ENCODE results near the gene MRPL20.

DNA sequence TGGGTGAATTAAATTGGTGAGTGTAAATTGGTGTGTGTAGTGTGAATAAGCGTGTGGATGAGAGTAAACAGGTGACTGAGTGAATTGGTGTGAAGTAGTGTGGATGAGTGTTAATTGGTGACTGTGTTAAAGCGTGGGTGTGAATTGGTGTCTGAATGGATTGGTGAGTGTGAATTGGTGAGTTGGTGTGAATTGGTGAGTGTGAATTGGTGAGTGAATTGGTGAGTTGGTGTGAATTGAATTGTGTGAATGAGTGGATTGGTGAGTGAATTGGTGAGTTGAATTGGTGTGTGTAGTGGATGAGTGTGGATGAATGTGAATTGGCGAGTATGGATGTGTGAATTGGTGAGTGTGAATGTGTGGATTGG lies 40.4 kb downstream of the MRPL20 start:
- TF ChIP-seq, protein P1, sequence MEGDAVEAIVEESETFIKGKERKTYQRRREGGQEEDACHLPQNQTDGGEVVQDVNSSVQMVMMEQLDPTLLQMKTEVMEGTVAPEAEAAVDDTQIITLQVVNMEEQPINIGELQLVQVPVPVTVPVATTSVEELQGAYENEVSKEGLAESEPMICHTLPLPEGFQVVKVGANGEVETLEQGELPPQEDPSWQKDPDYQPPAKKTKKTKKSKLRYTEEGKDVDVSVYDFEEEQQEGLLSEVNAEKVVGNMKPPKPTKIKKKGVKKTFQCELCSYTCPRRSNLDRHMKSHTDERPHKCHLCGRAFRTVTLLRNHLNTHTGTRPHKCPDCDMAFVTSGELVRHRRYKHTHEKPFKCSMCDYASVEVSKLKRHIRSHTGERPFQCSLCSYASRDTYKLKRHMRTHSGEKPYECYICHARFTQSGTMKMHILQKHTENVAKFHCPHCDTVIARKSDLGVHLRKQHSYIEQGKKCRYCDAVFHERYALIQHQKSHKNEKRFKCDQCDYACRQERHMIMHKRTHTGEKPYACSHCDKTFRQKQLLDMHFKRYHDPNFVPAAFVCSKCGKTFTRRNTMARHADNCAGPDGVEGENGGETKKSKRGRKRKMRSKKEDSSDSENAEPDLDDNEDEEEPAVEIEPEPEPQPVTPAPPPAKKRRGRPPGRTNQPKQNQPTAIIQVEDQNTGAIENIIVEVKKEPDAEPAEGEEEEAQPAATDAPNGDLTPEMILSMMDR (IDR thresholded peaks at IDR 0.05), result no peak
- TF ChIP-seq POLR2A (IDR thresholded peaks at IDR 0.05), result no peak
